HG03196 (cell line): Measurements from ENCODE around the gene SFR1.

ENCODE experiments used
- ATAC-seq: cut with Tn5 transposase; IDR thresholded peaks from one replicate; pipeline ENCODE4 v1.9.1; 2021; ENCODE audit not compliant: unreplicated experiment

SFR1 gene, protein sequence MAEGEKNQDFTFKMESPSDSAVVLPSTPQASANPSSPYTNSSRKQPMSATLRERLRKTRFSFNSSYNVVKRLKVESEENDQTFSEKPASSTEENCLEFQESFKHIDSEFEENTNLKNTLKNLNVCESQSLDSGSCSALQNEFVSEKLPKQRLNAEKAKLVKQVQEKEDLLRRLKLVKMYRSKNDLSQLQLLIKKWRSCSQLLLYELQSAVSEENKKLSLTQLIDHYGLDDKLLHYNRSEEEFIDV

DNA sequence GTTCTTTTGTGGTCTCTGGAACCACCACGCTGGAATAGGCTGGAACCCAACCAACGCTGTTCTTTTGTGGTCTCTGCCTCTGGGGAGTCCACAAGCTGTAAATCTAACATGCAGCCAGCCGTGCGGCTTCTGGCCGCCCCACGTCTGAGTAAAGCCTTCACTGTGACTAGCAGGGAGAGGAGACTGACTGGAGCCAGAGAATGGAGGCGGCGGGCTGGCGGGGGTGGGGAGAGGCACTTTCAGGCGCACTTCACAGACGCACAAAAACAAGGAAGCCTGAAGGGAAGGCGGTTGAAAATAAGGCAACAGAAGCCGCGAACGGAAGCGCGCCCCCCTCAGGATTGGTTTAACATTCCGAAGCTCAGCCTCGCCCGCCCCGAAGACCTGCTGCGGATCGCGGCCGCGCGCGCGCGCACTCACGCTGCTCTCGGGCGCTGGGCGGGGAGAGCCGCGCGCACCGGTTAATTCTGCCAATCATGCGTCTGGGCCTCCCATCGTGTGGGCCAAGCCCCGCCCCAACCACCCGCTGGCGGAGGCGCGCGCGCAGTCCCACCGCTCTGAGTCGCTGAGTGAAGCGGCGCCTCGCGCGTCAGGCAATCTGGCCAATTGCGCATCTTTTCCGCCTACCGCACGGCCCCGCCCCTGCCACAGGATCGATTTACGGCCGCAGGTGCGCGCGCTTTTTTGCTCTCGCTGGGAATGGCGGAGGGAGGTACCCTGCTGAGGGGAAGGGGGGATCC is at the start of gene SFR1:
SFR1 (plus strand) TSS at position 687 of the 740 bp plus-strand sequence; CDS start at position 700, 13 bp downstream.
- ATAC-seq, result peak; percentile 88

DNA sequence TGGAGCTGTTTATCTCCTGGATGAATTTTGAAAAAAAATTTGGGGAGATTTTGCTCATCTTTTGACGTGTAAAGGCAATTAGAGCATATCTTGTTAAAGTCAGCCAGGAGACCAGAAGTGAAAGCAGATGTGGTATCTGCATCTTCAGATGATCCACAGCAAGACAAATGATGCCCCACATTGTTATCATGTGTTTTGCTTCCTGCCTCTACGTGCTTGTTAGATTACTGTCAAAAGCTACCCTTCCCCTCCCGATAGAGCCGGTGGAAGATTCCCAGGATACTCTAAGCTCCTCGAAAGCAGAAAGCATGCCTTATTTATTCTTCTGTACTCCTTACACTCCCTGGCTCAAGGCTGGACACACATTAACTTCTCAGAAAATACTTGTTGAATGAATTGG is 49.2 kb upstream of the SFR1 start:
- ATAC-seq, result no peak

GRCh38 chr10:104074505-104074904 is 47.5 kb upstream of the SFR1 start:
- ATAC-seq, result no peak

GRCh38 chr10:104076743-104077160 is 45.2 kb upstream of the SFR1 start:
- no peak for ATAC-seq

- no peak for ATAC-seq
Observed at GRCh38 chr10:104077247-104077646, 44.7 kb upstream of the SFR1 start.

GRCh38 chr10:104077663-104078151 is 44.3 kb upstream of the SFR1 start:
- ATAC-seq, result no peak

GRCh38 chr10:104080762-104081161 is 41.2 kb upstream of the SFR1 start:
- ATAC-seq, result no peak

GRCh38 chr10:104081998-104082397 is 40.0 kb upstream of the SFR1 start:
- ATAC-seq, result no peak

GRCh38 chr10:104084482-104085142 is 37.4 kb upstream of the SFR1 start:
- no peak for ATAC-seq

DNA sequence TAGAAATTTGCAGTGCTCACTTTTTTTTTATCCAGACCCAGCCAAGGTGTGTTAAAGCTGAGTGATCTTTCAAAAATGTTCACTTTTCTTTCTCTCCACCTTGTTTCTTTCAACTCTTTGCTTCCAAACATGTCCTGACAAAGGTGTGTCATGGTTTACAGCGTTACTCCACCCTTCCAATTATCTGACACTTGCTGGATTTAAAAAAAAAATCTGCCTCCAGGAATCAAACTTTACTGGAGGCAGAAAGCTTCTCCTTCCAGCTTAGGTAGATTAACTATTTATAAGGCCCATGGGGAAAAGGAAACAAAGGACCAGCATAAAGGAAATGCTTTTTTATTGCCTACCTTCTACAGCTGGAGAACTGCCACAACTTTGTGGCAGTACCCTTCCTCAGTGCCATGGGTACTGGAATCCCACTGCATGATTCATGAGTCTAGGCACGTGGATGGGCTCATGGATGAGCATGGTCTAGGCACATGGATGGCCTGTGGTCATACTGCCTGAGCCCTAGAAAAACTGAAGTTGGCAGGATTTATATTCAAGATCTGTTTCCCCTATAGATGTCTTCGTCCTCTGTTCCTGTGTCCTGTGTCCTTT is 36.1 kb upstream of the SFR1 start, which contains the start of gene COL17A1:
COL17A1 (minus strand) TSS at position 80 of the 600 bp plus-strand sequence. CDS start 5,207 bp downstream, outside the sequence.
- ATAC-seq, result no peak

DNA sequence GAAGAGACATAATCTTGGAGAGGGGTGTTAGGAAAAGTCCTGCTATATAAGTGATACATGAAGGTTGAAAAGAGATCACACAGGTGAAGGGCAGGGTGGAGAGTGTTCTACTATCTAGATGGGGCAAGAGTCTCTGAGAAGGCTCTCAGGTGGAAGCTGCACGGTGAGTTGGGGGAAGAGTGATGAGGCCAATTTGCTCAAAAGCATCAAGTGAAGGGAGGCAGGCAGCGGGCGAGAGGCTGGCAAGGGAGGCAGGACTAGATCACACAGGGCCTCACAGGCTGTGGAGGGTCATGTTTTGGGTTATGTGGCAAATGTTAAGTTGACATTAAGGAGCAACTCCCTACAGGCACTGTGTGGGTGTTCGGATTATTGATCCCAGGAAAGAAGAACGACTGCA is 33.7 kb upstream of the SFR1 start:
- no peak for ATAC-seq

GRCh38 chr10:104089621-104090020 is 32.4 kb upstream of the SFR1 start:
- ATAC-seq, result no peak

DNA sequence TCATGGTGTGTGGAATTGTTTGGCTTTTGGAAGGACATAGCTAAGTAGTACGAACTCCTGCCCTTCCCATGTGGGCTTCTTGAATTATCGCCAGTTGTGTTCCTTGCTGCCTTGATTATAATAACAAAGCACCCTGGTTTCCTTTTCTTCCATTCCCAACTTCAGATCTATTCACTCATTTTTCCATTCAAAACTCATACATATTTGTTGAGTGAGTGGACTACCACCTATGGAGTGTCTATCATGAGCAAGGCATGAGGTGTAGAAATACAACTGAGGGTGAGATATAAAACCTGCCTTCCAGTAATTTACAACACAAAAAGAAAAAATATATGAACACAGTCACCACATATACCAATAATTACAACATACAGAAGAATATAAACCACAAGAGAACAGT is 31.4 kb upstream of the SFR1 start:
- ATAC-seq, result no peak

- ATAC-seq, result no peak
Observed at GRCh38 chr10:104092749-104093148, 29.2 kb upstream of the SFR1 start.

GRCh38 chr10:104096692-104097091 is 25.3 kb upstream of the SFR1 start:
- ATAC-seq, result no peak

GRCh38 chr10:104098358-104098925 is 23.5 kb upstream of the SFR1 start:
- ATAC-seq, result no peak

DNA sequence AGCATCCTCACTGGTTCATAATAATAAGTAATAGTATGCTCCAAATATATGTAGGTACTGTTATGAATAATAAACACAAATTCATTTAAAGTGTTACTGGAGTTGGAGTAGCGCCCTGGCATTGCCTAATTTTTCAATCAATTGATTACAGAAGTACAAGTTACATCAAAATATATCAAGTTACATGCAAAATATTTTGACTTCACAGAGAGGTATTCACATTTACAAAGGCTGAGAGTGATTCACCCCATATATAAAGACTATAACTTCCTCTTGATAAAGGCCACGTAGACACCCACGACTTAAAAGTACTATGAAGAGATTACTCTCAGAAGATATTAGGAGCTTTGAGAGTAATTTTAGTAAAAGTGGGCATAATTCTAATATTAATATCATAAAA is 22.7 kb upstream of the SFR1 start:
- no peak for ATAC-seq

GRCh38 chr10:104099941-104100340 is 22.0 kb upstream of the SFR1 start:
- ATAC-seq, result no peak

GRCh38 chr10:104100795-104101194 is 21.2 kb upstream of the SFR1 start:
- ATAC-seq, result no peak

DNA sequence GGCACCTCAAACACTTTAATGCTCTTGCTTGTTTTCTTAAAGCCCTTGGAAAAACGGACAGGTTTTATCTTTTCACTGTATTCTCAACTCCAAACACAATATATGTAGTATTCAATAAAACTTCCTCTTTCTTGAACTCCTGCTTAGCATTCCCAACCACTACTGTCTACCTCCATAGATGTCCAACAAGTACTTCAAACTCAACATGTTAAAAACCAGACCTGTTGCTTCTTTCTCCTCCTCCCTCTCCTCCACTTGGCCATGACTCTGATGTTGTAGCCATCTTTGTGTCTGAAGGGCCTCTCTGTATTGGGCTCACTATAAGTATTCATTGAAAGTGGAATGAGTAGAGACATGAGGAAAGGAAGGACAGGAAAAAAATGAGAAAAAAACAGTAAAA is 20.1 kb upstream of the SFR1 start:
- ATAC-seq, result no peak

- ATAC-seq, result no peak
Observed at GRCh38 chr10:104103956-104104355, 18.0 kb upstream of the SFR1 start.
